ENCODE results near the gene S100A2. TPM values are rescaled to one million over a fixed set of nuclear protein-coding genes. Genes with fewer than 3 reads are reported as not detected.

The S100A2 gene
- total RNA-seq, 4 donors from 2014 or later = 14.7 TPM; not detected in 3

DNA sequence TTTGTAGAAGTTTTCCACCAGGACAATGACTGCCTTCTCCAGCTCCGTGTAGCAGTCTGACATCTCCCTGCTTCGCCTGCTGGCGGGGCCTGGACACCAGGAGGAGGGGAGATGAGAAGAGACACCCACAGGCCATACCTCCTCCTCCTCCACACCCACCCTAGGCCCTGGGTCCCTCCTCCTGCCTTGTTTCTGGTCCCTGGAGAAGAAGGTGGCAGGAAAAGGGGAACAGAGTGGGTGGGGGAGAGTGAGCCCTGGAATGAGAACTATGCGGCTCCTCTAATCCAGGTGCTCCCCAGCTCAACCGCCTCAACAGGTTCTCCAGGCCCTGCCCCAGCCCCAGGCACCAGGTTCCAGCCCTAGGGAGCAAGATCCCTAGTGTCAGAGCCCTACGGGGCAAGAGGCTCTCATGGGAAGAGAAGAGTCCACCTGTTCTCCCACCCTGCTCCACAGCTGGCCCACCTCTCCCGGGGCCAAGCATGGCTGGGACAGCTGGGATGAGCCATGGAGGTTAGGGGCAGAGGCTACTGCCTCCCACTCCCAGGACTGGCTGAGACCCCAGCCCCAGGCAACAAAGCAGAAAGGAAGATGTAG, 42.5 kb upstream of the S100A2 start:
- peak overlapping the region; percentile 43 to 51 (median 45) for H3K4me3 ChIP-seq
- ATAC-seq = no peak
- peaks cover 21 to 23% of the 10 kb centered on the region in 2 donors for H3K4me1 ChIP-seq

DNA sequence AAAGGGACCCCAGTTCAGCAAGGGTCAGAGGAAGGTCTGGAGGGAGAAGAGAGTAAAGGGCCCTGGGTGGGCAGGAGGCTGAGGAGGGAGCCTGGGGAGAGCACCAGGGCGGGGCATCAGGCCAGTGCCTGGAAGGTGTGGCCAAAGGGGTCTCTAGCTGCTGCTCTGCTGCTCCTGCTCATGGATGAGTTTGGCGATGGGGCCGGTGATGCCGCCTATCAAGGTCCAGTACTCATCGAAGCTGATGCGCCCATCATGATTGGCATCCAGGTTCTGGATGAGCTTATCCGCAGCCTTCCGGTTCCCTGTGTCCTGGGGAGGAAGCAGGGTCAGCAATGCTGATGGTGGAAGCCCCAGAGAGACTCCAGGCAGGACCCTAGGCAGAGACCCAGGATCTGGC, 41.7 kb upstream of the S100A2 start:
- intact Hi-C loops (cut with DNase I; ENCODE audit: low total_unique reads) = no loop called here
- no peaks in the 10 kb centered on the region for H3K9me3 ChIP-seq
- TF ChIP-seq POLR2A (IDR thresholded peaks at IDR 0.05) = no peak
- TF ChIP-seq, protein P1, sequence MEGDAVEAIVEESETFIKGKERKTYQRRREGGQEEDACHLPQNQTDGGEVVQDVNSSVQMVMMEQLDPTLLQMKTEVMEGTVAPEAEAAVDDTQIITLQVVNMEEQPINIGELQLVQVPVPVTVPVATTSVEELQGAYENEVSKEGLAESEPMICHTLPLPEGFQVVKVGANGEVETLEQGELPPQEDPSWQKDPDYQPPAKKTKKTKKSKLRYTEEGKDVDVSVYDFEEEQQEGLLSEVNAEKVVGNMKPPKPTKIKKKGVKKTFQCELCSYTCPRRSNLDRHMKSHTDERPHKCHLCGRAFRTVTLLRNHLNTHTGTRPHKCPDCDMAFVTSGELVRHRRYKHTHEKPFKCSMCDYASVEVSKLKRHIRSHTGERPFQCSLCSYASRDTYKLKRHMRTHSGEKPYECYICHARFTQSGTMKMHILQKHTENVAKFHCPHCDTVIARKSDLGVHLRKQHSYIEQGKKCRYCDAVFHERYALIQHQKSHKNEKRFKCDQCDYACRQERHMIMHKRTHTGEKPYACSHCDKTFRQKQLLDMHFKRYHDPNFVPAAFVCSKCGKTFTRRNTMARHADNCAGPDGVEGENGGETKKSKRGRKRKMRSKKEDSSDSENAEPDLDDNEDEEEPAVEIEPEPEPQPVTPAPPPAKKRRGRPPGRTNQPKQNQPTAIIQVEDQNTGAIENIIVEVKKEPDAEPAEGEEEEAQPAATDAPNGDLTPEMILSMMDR (IDR thresholded peaks at IDR 0.05 in 4 of 5, conservative IDR thresholded peaks at IDR 0.05 in 1 of 5) = no peak
- H3K27me3 ChIP-seq = no peaks in the 10 kb centered on the region
- in situ Hi-C loops (cut with MboI; ENCODE audit: low sequenced_read_pairs in 4 of 4) = no loop called here
- H3K27ac ChIP-seq = peak overlapping the region in 3 of 4 donors; percentile 27 to 88 (median 83)
- no peak for DNase-seq
- peak overlapping the region in 3 of 4 donors; percentile 43 to 51 (median 45) for H3K4me3 ChIP-seq
- peaks cover 0 to 14% of the 10 kb centered on the region in 2 donors for H3K36me3 ChIP-seq
- peaks cover 21 to 22% of the 10 kb centered on the region in 2 donors for H3K4me1 ChIP-seq
- no peak for ATAC-seq

More for the DNA sequence above, 42.5 kb upstream of the S100A2 start:
- peaks cover 0 to 14% of the 10 kb centered on the region in 2 donors for H3K36me3 ChIP-seq
- no peaks in the 10 kb centered on the region for H3K9me3 ChIP-seq
- intact Hi-C loops (cut with DNase I; ENCODE audit: low total_unique reads) (no loop called here), in situ Hi-C loops (cut with MboI; ENCODE audit: low sequenced_read_pairs in 4 of 4) (no loop called here)
- no peak for DNase-seq
- H3K27ac ChIP-seq = peak overlapping the region; percentile 82 to 88 (median 84)
- H3K27me3 ChIP-seq = no peaks in the 10 kb centered on the region
- no peak for TF ChIP-seq POLR2A (IDR thresholded peaks at IDR 0.05)
- TF ChIP-seq, protein P1 (IDR thresholded peaks at IDR 0.05 in 4 of 5, conservative IDR thresholded peaks at IDR 0.05 in 1 of 5) = no peak

DNA sequence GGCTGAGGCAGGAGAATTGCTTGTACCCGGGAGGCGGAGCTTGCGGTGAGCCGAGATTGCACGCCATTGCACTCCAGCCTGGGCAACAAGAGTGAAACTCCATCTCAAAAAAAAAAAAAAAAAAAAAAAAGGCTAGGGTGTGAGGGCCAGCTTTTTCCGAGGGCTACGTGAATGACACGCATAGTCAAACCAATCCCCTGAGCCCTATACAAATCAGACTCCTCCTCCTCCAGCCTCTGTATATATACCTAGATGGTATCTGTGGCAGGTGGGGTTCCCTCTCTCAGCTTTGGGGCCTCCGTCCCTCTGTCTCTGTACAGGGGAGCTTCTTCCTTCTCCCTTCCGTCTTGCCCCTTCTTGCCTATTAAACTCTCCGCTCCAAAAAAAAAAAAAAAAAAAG, 40.5 kb upstream of the S100A2 start:
- in situ Hi-C loops (cut with MboI; ENCODE audit: low sequenced_read_pairs in 4 of 4) (no loop called here), intact Hi-C loops (cut with DNase I; ENCODE audit: low total_unique reads) (no loop called here)
- H3K9me3 ChIP-seq = no peaks in the 10 kb centered on the region
- peaks cover 0 to 14% of the 10 kb centered on the region in 2 donors for H3K36me3 ChIP-seq
- H3K27me3 ChIP-seq = no peaks in the 10 kb centered on the region
- DNase-seq (no peak), ATAC-seq (no peak)
- peaks cover 18 to 19% of the 10 kb centered on the region in 2 donors for H3K4me1 ChIP-seq
- TF ChIP-seq POLR2A (IDR thresholded peaks at IDR 0.05) = no peak
- TF ChIP-seq, protein P1 (IDR thresholded peaks at IDR 0.05 in 4 of 5, conservative IDR thresholded peaks at IDR 0.05 in 1 of 5) = no peak
- no peak overlapping the region for H3K4me3 ChIP-seq
- peak overlapping the region in 1 of 4 donors; percentile 27 for H3K27ac ChIP-seq

- Histone ChIP-seq H3K4me1 (no peaks in the 10 kb centered on the region), H3K27me3 (no peaks in the 10 kb centered on the region), H3K9me3 (no peaks in the 10 kb centered on the region), H3K4me3 (no peak overlapping the region), H3K36me3 (peaks cover 0 to 14% of the 10 kb centered on the region in 2 donors), H3K27ac (no peak overlapping the region)
- TF ChIP-seq, protein P1 (IDR thresholded peaks at IDR 0.05 in 4 of 5, conservative IDR thresholded peaks at IDR 0.05 in 1 of 5) = no peak
- no peak for TF ChIP-seq POLR2A (IDR thresholded peaks at IDR 0.05)
- DNase-seq = no peak
- ATAC-seq = no peak
- intact Hi-C loops (cut with DNase I; ENCODE audit: low total_unique reads) = no loop called here
- in situ Hi-C loops (cut with MboI; ENCODE audit: low sequenced_read_pairs in 4 of 4) = no loop called here
Measured at GRCh38 chr1:153602749-153603148, 37.1 kb upstream of the S100A2 start.
